AG09309 (cell line): ENCODE measurements around the gene RASA1.
A peak's percentile ranks its signal among the peaks of the same experiment; 100 is the strongest.
"Not testable (repeated sequence)": the region's sequence is repeated elsewhere in the genome, so short reads cannot be mapped to it uniquely, and the experiment has no call there.

Source experiments
- DNase-seq: peaks from one replicate; pipeline ENCODE4 v3.0.0-alpha.2; 2010; ENCODE audit warnings: low read depth
- H3K4me3 ChIP-seq: 2 replicates; pipeline ENCODE4 v1.5.1; 2011; ENCODE audit warnings: mild to moderate bottlenecking, low read depth, low read length, moderate library complexity; ENCODE audit not compliant: control insufficient read depth
- CTCF ChIP-seq: IDR thresholded peaks from 2 replicates; pipeline ENCODE4 v1.5.1; 2011; ENCODE audit warnings: mild to moderate bottlenecking, low read depth, low read length, inconsistent platforms; ENCODE audit not compliant: insufficient read depth, control insufficient read depth; ENCODE audit errors: missing control alignments

The RASA1 gene

GRCh38 chr5:87277279-87277835 lies 9.7 kb downstream of the RASA1 start:
- TF ChIP-seq CTCF = no peak
- no peak for DNase-seq
- no peak overlapping the region for H3K4me3 ChIP-seq

GRCh38 chr5:87278590-87279100 lies 11.0 kb downstream of the RASA1 start:
- no peak overlapping the region for H3K4me3 ChIP-seq
- no peak for TF ChIP-seq CTCF
- DNase-seq = no peak

GRCh38 chr5:87282269-87282668 lies 14.6 kb downstream of the RASA1 start:
- TF ChIP-seq CTCF = no peak
- no peak for DNase-seq

GRCh38 chr5:87287266-87287665 lies 19.6 kb downstream of the RASA1 start:
- not testable (repeated sequence) for DNase-seq, H3K4me3 ChIP-seq

More at GRCh38 chr5:87282269-87282668, 14.6 kb downstream of the RASA1 start:
- no peak overlapping the region for H3K4me3 ChIP-seq

- no peak for DNase-seq
- H3K4me3 ChIP-seq = no peak overlapping the region
- TF ChIP-seq CTCF = no peak
Measured at GRCh38 chr5:87298692-87299362, 31.1 kb downstream of the RASA1 start.

GRCh38 chr5:87300176-87300575 lies 32.5 kb downstream of the RASA1 start:
- no peak overlapping the region for H3K4me3 ChIP-seq
- TF ChIP-seq CTCF = no peak
- no peak for DNase-seq

GRCh38 chr5:87300744-87301143 lies 33.1 kb downstream of the RASA1 start:
- DNase-seq = peak; percentile 70
- TF ChIP-seq CTCF = no peak
- H3K4me3 ChIP-seq = no peak overlapping the region
